ENCODE results near the gene PRKAG1.

The PRKAG1 gene

GRCh38 chr12:49031573-49032161, 13.1 kb upstream of the PRKAG1 start:
- DNase-seq (ENCODE audit: low read depth in 2 of 2): no peak

GRCh38 chr12:49030714-49031572, 12.4 kb upstream of the PRKAG1 start:
- DNase-seq (ENCODE audit: low read depth in 2 of 2): no peak

- DNase-seq (ENCODE audit: low read depth in 2 of 2): no peak
These were observed 11.5 kb upstream of the PRKAG1 start for GRCh38 chr12:49030119-49030518.

- DNase-seq (ENCODE audit: low read depth in 2 of 2): no peak
These were observed 10.2 kb upstream of the PRKAG1 start for GRCh38 chr12:49028666-49029275.

- no peak for DNase-seq (ENCODE audit: low read depth in 2 of 2)
These were observed 9.4 kb upstream of the PRKAG1 start for GRCh38 chr12:49027846-49028555.

- DNase-seq (ENCODE audit: low read depth in 2 of 2): no peak
These were observed 8.3 kb upstream of the PRKAG1 start for GRCh38 chr12:49026678-49027480.

GRCh38 chr12:49026101-49026500, 7.5 kb upstream of the PRKAG1 start:
- no peak for DNase-seq (ENCODE audit: low read depth in 2 of 2)

GRCh38 chr12:49025463-49025862, 6.9 kb upstream of the PRKAG1 start:
- no peak for DNase-seq (ENCODE audit: low read depth in 2 of 2)

GRCh38 chr12:49024543-49024942, 6.0 kb upstream of the PRKAG1 start:
- DNase-seq (ENCODE audit: low read depth in 2 of 2): no peak

GRCh38 chr12:49023812-49024211, 5.2 kb upstream of the PRKAG1 start:
- DNase-seq (ENCODE audit: low read depth in 2 of 2): no peak

GRCh38 chr12:49022558-49023178, 4.1 kb upstream of the PRKAG1 start:
- DNase-seq (ENCODE audit: low read depth in 2 of 2): no peak

- DNase-seq (ENCODE audit: low read depth in 2 of 2): no peak
These were observed 2.8 kb upstream of the PRKAG1 start for GRCh38 chr12:49021292-49021915.

GRCh38 chr12:49020441-49020840, 1.9 kb upstream of the PRKAG1 start:
- DNase-seq (ENCODE audit: low read depth in 2 of 2): no peak

- peak in 1 of 2 donors; percentile 14 for DNase-seq (ENCODE audit: low read depth in 2 of 2)
These were observed 1.1 kb upstream of the PRKAG1 start for GRCh38 chr12:49019443-49020324.

- DNase-seq (ENCODE audit: low read depth in 2 of 2): no peak
These were observed 499 bp upstream of the PRKAG1 start for GRCh38 chr12:49019120-49019430.

- DNase-seq (ENCODE audit: low read depth in 2 of 2): peak; percentile 33 to 44
These were observed 700 bp downstream of the PRKAG1 start for GRCh38 chr12:49017891-49018260.

GRCh38 chr12:49015196-49015595, 3.4 kb downstream of the PRKAG1 start:
- DNase-seq (ENCODE audit: low read depth in 2 of 2): no peak

- DNase-seq (ENCODE audit: low read depth in 2 of 2): no peak
These were observed 4.0 kb downstream of the PRKAG1 start for GRCh38 chr12:49014547-49014946.

GRCh38 chr12:49013428-49013827, 5.1 kb downstream of the PRKAG1 start:
- no peak for DNase-seq (ENCODE audit: low read depth in 2 of 2)

- no peak for DNase-seq (ENCODE audit: low read depth in 2 of 2)
These were observed 5.8 kb downstream of the PRKAG1 start for GRCh38 chr12:49012739-49013138.

Measured in stimulated activated CD8-positive, alpha-beta memory T cell treated with anti-CD3 and anti-CD28 coated beads, Interleukin-2, amount 100 ng/mL, for 48 hours (primary cell).